Ascending aorta (tissue), 2 donors: ENCODE results near the gene LOX. TPM values are rescaled to one million over a fixed set of nuclear protein-coding genes. Genes with fewer than 3 reads are reported as not detected.

Experiments
- DNase-seq, 2 donors: peaks; one replicate each; pipeline ENCODE4 v3.0.0-alpha.2; 2019; ENCODE audit warnings: low spot score in 2 of 2
- H3K27ac ChIP-seq, 2 donors: fragments of 200-600 bp; sonication (generic); one replicate each; pipeline ENCODE4 v1.5.1; 2016 to 2017; ENCODE audit warnings: mild to moderate bottlenecking in 1 of 2
- H3K27me3 ChIP-seq: fragments of 200-600 bp; sonication (generic); one replicate; pipeline ENCODE4 v1.5.1; 2017
- H3K36me3 ChIP-seq, 2 donors: fragments of 200-600 bp; sonication (generic); one replicate each; pipeline ENCODE4 v1.5.1; 2016
- H3K4me1 ChIP-seq, 2 donors: fragments of 200-600 bp; sonication (generic); one replicate each; pipeline ENCODE4 v1.5.1; 2016 to 2017; ENCODE audit warnings: mild to moderate bottlenecking in 1 of 2
- H3K4me3 ChIP-seq, 2 donors: fragments of 200-600 bp; sonication (generic); one replicate each; pipeline ENCODE4 v1.5.1; 2016 to 2017; ENCODE audit warnings: mild to moderate bottlenecking in 1 of 2
- H3K9me3 ChIP-seq, 2 donors: fragments of 200-600 bp; sonication (generic); one replicate each; pipeline ENCODE4 v1.5.1; 2016
- intact Hi-C: fragments of 100-400 bp; cut with DNase I; formaldehyde crosslinking; loops from one replicate; pipeline ENCODE4 v1.15.1; 2023
- total RNA-seq: library from RNA; depleted of rRNA; stranded (reverse); fragments of >200 nt; gene quantifications from one replicate; pipeline ENCODE4 v1.1.0, GENCODE V29; 2016
- TF ChIP-seq, protein P1 (sequence below), 3 experiments: fragments of 200-600 bp in 2 of 3; fragments of 450-650 bp in 1 of 3; sonication (generic) in 2 of 3; IDR thresholded peaks; one replicate each; pipeline ENCODE4 v1.5.1; 2016 to 2019; ENCODE audit warnings: antibody characterized with exemption in 3 of 3, mild to moderate bottlenecking in 1 of 3, moderate library complexity in 1 of 3

The LOX gene
- total RNA-seq, 1 donor from 2014 or later: 48.1 TPM

DNA sequence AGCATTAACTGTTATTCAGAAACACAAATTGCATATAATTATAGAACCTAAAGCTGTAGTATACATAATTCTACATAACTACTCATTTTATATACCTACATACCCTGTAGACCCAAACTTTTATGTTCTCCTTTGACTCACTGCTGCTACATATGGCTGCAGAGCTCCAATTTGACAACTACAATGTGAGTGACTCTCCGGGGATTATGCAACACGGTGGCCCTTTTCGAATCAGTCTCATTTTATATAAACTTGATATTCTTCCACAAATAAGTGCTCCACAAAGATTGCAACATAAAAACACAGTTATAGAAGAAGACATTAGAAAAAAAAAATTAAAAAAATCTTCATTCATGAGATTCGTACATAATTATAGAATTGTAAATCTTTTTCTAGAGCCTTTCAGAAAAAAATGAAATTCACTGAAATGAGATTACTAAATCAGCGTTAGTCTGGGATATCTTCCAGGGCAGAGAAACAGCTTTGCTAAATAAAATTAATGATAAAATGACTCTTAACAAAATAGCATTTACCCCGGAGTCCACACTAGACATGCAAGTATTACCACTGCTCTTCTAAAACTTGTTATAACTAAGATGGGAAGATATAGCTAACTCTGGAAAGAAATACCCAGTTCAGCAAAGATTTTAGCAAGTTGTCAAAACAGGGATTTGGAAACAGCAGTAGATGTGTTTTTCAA lies 63.7 kb downstream of the LOX start:
- TF ChIP-seq, protein P1, sequence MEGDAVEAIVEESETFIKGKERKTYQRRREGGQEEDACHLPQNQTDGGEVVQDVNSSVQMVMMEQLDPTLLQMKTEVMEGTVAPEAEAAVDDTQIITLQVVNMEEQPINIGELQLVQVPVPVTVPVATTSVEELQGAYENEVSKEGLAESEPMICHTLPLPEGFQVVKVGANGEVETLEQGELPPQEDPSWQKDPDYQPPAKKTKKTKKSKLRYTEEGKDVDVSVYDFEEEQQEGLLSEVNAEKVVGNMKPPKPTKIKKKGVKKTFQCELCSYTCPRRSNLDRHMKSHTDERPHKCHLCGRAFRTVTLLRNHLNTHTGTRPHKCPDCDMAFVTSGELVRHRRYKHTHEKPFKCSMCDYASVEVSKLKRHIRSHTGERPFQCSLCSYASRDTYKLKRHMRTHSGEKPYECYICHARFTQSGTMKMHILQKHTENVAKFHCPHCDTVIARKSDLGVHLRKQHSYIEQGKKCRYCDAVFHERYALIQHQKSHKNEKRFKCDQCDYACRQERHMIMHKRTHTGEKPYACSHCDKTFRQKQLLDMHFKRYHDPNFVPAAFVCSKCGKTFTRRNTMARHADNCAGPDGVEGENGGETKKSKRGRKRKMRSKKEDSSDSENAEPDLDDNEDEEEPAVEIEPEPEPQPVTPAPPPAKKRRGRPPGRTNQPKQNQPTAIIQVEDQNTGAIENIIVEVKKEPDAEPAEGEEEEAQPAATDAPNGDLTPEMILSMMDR (IDR thresholded peaks at IDR 0.05): no peak
- Histone ChIP-seq H3K27ac (no peak overlapping the region), H3K4me3 (no peak overlapping the region)

More for the DNA sequence above, 63.7 kb downstream of the LOX start:
- intact Hi-C loops: no loop called here
- no peaks in the 10 kb centered on the region for H3K27me3 ChIP-seq
- peaks cover 0 to 16% of the 10 kb centered on the region in 2 donors for H3K4me1 ChIP-seq
- no peaks in the 10 kb centered on the region for H3K9me3 ChIP-seq
- H3K36me3 ChIP-seq: no peaks in the 10 kb centered on the region
- no peak for DNase-seq

Other genes with a start within 250 kb of the LOX start
- gene FTMT, start 226.4 kb downstream of the LOX start, total RNA-seq: not detected
- gene SRFBP1, start 116.3 kb downstream of the LOX start, total RNA-seq: 2.6 TPM
- not detected for gene ZNF474, start 51.3 kb upstream of the LOX start, total RNA-seq
- 2.9 TPM for gene SNCAIP, start 234.0 kb upstream of the LOX start, total RNA-seq